ENCODE results near the gene DAPK2. TPM values are rescaled to one million over a fixed set of nuclear protein-coding genes. Genes with fewer than 3 reads are reported as not detected.

The DAPK2 gene
- total and polyA plus RNA-seq, 2 of the 13 experiments (the other 11 are each of a cell fraction or from before 2014, with no cell fraction given), result 0.33 to 0.63 TPM

DNA sequence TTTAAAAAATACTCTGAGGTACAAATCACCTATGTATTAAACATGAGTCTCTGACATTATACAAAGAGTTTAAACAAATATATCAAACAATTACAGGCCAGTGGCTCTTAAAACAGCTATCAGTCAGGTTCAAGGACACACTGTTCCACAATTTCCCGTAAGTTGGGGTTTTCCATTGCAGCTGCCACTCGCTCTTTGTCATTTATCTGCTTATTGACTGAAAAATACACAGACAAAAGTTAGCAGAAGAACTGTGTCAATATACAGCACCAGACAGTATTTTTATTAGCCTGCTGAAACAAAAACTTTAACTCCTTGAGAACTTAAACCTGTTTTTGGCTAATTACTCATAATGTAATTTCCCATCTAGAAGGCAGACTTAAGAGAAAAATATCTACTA, 26.5 kb upstream of the DAPK2 start (continued):
- TF ChIP-seq, protein P1, sequence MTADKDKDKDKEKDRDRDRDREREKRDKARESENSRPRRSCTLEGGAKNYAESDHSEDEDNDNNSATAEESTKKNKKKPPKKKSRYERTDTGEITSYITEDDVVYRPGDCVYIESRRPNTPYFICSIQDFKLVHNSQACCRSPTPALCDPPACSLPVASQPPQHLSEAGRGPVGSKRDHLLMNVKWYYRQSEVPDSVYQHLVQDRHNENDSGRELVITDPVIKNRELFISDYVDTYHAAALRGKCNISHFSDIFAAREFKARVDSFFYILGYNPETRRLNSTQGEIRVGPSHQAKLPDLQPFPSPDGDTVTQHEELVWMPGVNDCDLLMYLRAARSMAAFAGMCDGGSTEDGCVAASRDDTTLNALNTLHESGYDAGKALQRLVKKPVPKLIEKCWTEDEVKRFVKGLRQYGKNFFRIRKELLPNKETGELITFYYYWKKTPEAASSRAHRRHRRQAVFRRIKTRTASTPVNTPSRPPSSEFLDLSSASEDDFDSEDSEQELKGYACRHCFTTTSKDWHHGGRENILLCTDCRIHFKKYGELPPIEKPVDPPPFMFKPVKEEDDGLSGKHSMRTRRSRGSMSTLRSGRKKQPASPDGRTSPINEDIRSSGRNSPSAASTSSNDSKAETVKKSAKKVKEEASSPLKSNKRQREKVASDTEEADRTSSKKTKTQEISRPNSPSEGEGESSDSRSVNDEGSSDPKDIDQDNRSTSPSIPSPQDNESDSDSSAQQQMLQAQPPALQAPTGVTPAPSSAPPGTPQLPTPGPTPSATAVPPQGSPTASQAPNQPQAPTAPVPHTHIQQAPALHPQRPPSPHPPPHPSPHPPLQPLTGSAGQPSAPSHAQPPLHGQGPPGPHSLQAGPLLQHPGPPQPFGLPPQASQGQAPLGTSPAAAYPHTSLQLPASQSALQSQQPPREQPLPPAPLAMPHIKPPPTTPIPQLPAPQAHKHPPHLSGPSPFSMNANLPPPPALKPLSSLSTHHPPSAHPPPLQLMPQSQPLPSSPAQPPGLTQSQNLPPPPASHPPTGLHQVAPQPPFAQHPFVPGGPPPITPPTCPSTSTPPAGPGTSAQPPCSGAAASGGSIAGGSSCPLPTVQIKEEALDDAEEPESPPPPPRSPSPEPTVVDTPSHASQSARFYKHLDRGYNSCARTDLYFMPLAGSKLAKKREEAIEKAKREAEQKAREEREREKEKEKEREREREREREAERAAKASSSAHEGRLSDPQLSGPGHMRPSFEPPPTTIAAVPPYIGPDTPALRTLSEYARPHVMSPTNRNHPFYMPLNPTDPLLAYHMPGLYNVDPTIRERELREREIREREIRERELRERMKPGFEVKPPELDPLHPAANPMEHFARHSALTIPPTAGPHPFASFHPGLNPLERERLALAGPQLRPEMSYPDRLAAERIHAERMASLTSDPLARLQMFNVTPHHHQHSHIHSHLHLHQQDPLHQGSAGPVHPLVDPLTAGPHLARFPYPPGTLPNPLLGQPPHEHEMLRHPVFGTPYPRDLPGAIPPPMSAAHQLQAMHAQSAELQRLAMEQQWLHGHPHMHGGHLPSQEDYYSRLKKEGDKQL (CRISPR knock-in tag; IDR thresholded peaks at IDR 0.05; ENCODE audit: low read depth), result peak; percentile 90
- TF ChIP-seq RXRA (CRISPR knock-in tag; IDR thresholded peaks at IDR 0.05) (peak; percentile 90; the same call in 1 of the 2 replicates), ARNTL (CRISPR knock-in tag; IDR thresholded peaks at IDR 0.05) (no peak), GATAD2A (CRISPR knock-in tag; IDR thresholded peaks at IDR 0.05) (peak; percentile 92), CEBPG (CRISPR knock-in tag; IDR thresholded peaks at IDR 0.05) (peak; percentile 65), PITX1 (CRISPR knock-in tag; IDR thresholded peaks at IDR 0.05) (peak; percentile 58; the same call in 1 of the 2 replicates), HOXA5 (CRISPR knock-in tag; IDR thresholded peaks at IDR 0.05) (peak; percentile 75), THAP11 (CRISPR knock-in tag; IDR thresholded peaks at IDR 0.05) (peak; percentile 78), ZNF792 (CRISPR knock-in tag; IDR thresholded peaks at IDR 0.05) (peak; percentile 76; the same call in 1 of the 2 replicates), KDM5A (IDR thresholded peaks at IDR 0.05; ENCODE audit: borderline replicate concordance, low read length) (no peak), KLF13 (CRISPR knock-in tag; IDR thresholded peaks at IDR 0.05) (no peak), HOXD1 (CRISPR knock-in tag; IDR thresholded peaks at IDR 0.05) (peak; percentile 89), MIXL1 (CRISPR knock-in tag; IDR thresholded peaks at IDR 0.05) (peak; percentile 91), NCOR1 (IDR thresholded peaks at IDR 0.05; ENCODE audit: borderline replicate concordance, low read length) (peak; percentile 90), SNAPC2 (CRISPR knock-in tag; IDR thresholded peaks at IDR 0.05) (no peak)
- TF ChIP-seq, protein P2, sequence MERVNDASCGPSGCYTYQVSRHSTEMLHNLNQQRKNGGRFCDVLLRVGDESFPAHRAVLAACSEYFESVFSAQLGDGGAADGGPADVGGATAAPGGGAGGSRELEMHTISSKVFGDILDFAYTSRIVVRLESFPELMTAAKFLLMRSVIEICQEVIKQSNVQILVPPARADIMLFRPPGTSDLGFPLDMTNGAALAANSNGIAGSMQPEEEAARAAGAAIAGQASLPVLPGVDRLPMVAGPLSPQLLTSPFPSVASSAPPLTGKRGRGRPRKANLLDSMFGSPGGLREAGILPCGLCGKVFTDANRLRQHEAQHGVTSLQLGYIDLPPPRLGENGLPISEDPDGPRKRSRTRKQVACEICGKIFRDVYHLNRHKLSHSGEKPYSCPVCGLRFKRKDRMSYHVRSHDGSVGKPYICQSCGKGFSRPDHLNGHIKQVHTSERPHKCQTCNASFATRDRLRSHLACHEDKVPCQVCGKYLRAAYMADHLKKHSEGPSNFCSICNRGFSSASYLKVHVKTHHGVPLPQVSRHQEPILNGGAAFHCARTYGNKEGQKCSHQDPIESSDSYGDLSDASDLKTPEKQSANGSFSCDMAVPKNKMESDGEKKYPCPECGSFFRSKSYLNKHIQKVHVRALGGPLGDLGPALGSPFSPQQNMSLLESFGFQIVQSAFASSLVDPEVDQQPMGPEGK (CRISPR knock-in tag; IDR thresholded peaks at IDR 0.05), result peak; percentile 66
- TF ChIP-seq, protein P3, sequence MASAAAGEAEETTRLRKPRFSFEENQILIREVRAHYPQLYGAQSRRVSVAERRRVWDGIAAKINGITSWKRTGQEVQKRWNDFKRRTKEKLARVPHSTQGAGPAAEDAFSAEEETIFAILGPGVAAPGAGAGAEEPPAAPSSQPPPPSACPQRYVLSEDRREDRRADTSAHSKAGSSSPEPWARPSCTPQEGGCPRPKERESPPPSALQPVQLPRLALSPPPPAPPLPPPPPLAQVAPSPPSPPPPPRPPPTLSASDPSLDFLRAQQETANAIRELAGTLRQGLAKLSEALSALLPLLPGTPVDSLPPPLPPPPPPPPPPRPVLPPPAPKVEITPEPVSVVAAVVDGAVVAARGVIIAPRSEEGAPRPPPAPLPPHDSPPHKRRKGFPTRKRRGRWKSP (CRISPR knock-in tag; IDR thresholded peaks at IDR 0.05), result peak; percentile 37; the same call in 1 of the 2 replicates
- TF ChIP-seq, protein P4, sequence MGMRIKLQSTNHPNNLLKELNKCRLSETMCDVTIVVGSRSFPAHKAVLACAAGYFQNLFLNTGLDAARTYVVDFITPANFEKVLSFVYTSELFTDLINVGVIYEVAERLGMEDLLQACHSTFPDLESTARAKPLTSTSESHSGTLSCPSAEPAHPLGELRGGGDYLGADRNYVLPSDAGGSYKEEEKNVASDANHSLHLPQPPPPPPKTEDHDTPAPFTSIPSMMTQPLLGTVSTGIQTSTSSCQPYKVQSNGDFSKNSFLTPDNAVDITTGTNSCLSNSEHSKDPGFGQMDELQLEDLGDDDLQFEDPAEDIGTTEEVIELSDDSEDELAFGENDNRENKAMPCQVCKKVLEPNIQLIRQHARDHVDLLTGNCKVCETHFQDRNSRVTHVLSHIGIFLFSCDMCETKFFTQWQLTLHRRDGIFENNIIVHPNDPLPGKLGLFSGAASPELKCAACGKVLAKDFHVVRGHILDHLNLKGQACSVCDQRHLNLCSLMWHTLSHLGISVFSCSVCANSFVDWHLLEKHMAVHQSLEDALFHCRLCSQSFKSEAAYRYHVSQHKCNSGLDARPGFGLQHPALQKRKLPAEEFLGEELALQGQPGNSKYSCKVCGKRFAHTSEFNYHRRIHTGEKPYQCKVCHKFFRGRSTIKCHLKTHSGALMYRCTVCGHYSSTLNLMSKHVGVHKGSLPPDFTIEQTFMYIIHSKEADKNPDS (CRISPR knock-in tag; IDR thresholded peaks at IDR 0.05), result no peak

Measured in HepG2 (cell line).